ENCODE measurements around the gene MATN1.

MATN1 gene

DNA sequence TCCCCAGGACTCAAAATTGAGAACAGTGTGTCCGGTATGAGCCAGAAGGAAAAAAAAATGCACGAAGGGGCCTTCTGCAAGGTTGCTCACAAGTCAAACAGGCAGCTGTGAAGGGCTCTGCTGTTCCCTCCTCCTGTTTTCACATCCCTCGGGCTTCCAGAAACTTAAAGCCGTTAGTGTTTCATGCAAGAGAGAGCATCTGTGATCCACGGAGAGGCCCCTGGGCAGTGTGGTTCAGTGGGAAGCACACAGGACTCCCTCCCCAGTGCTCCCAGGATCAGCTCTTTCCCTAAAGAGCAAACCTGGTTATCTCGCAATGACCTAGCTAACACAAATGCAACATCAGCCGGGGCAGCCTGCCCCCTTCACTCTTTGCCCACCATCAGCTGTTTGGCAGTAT, 2.9 kb upstream of the MATN1 start:
- H3K36me3 ChIP-seq: no peaks in the 10 kb centered on the region
- no peaks in the 10 kb centered on the region for H3K27me3 ChIP-seq
- no peak overlapping the region for H3K4me3 ChIP-seq (ENCODE audit: low read depth in 1 of 2, low read length in 1 of 2)
- peaks cover 7 to 12% of the 10 kb centered on the region in 2 experiments for H3K4me1 ChIP-seq (ENCODE audit: control insufficient read depth in 1 of 2, insufficient read depth in 1 of 2, low read depth in 1 of 2, low read length in 1 of 2)
- H3K9me3 ChIP-seq: no peaks in the 10 kb centered on the region
- no peak overlapping the region for H3K27ac ChIP-seq
- TF ChIP-seq, protein P1, sequence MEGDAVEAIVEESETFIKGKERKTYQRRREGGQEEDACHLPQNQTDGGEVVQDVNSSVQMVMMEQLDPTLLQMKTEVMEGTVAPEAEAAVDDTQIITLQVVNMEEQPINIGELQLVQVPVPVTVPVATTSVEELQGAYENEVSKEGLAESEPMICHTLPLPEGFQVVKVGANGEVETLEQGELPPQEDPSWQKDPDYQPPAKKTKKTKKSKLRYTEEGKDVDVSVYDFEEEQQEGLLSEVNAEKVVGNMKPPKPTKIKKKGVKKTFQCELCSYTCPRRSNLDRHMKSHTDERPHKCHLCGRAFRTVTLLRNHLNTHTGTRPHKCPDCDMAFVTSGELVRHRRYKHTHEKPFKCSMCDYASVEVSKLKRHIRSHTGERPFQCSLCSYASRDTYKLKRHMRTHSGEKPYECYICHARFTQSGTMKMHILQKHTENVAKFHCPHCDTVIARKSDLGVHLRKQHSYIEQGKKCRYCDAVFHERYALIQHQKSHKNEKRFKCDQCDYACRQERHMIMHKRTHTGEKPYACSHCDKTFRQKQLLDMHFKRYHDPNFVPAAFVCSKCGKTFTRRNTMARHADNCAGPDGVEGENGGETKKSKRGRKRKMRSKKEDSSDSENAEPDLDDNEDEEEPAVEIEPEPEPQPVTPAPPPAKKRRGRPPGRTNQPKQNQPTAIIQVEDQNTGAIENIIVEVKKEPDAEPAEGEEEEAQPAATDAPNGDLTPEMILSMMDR (IDR thresholded peaks at IDR 0.05): no peak

DNA sequence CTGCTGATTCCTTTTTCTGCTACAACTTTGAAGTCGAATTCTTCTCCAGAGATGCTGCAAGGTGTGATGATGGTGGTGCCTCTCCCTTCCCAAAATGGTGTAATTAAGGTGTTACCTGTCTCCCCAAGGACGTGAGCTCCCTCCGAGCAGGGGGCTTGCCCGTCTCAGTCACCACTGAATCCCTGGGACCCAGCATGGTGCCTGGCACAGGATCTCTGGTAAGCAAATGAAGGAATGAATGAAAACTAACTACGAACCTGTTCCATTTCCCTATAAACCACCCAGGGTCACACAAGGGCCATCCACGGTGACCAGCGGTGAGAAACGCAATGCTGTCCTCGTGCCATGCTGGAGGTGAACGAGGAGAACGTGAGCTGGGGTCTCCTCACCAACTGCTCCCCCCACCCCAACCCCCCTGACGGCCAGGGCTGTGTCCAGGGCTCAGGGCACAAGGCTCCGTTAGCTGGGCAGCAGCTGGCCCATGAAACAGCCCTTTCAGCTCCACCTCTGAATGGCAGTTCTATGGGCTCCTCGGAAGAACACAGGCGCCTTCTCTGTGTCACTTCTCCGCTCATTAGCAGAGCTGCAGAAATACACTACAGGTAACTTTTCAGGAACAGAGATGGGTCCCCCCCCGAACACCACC, 2.2 kb upstream of the MATN1 start:
- Histone ChIP-seq H3K36me3 (no peaks in the 10 kb centered on the region), H3K27ac (no peak overlapping the region), H3K4me3 (ENCODE audit: low read depth in 1 of 2, low read length in 1 of 2) (no peak overlapping the region), H3K4me1 (ENCODE audit: control insufficient read depth in 1 of 2, insufficient read depth in 1 of 2, low read depth in 1 of 2, low read length in 1 of 2) (peaks cover 5 to 7% of the 10 kb centered on the region in 2 experiments), H3K9me3 (no peaks in the 10 kb centered on the region), H3K27me3 (no peaks in the 10 kb centered on the region)
- TF ChIP-seq, protein P1 (IDR thresholded peaks at IDR 0.05): no peak

DNA sequence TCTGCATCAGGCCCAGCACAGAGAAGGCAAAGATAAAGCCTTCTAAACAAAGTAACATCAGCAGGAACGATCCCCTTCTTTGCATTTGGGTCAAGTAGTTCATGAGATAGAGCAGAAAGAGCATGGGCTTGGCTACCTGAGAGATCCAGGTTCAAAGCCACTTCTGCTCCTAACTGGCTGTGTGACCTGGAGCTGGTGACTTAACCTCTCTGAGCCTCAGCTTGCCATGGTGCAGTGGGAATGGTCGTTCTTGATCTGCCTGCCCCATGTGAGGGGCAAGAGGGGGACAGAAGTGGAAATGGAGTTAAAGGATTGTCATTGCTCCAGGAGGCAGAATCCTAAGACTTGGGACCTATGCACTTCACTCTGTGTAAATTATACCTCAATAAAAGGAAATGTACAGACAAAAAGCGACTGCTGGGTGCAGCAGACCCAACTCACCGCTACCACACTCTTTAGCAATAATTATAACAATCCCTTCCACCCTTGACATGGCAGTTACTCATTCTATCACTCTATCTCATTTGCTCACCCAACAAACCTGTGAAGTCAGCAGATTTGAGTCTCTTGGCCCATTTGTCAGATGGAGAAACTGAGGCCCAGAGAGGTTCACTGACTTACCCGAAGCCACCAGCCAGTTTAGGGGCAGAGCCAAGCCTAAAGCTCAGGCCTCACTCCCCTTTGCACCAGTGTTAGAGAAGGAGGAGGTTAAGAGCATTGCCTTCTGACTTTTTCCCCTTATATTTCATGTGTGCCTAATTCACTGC, 1.5 kb upstream of the MATN1 start:
- Histone ChIP-seq H3K27ac (no peak overlapping the region), H3K36me3 (no peaks in the 10 kb centered on the region), H3K4me3 (ENCODE audit: low read depth in 1 of 2, low read length in 1 of 2) (no peak overlapping the region), H3K9me3 (no peaks in the 10 kb centered on the region), H3K4me1 (ENCODE audit: control insufficient read depth in 1 of 2, insufficient read depth in 1 of 2, low read depth in 1 of 2, low read length in 1 of 2) (peaks cover 0 to under 1% of the 10 kb centered on the region in 2 experiments), H3K27me3 (no peaks in the 10 kb centered on the region)
- TF ChIP-seq, protein P1 (IDR thresholded peaks at IDR 0.05): no peak

DNA sequence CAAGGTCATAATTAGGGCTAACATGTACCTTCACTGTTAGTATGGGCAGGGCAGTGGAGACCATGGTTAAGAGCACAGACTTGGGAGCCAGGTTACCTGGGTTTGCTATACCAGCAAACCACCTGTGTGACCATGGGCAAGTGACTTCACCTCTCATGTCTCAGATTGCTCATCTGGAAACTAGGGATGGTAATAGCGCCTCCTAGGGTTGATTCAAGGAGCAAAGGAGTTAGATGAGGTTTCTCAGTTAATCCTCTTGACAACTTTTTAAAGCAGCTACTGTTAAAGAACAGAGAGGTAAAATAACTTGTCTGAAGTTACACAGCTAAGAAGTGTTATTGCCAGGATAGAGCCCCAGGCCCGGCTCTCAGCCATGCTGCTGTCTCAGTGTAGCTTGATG, 790 bp upstream of the MATN1 start:
- TF ChIP-seq, protein P1 (IDR thresholded peaks at IDR 0.05): no peak
- Histone ChIP-seq H3K27ac (no peak overlapping the region), H3K4me3 (ENCODE audit: low read depth in 1 of 2, low read length in 1 of 2) (no peak overlapping the region), H3K36me3 (no peaks in the 10 kb centered on the region), H3K27me3 (no peaks in the 10 kb centered on the region), H3K4me1 (ENCODE audit: control insufficient read depth in 1 of 2, insufficient read depth in 1 of 2, low read depth in 1 of 2, low read length in 1 of 2) (peaks cover 5% of the 10 kb centered on the region in 2 experiments), H3K9me3 (no peaks in the 10 kb centered on the region)

DNA sequence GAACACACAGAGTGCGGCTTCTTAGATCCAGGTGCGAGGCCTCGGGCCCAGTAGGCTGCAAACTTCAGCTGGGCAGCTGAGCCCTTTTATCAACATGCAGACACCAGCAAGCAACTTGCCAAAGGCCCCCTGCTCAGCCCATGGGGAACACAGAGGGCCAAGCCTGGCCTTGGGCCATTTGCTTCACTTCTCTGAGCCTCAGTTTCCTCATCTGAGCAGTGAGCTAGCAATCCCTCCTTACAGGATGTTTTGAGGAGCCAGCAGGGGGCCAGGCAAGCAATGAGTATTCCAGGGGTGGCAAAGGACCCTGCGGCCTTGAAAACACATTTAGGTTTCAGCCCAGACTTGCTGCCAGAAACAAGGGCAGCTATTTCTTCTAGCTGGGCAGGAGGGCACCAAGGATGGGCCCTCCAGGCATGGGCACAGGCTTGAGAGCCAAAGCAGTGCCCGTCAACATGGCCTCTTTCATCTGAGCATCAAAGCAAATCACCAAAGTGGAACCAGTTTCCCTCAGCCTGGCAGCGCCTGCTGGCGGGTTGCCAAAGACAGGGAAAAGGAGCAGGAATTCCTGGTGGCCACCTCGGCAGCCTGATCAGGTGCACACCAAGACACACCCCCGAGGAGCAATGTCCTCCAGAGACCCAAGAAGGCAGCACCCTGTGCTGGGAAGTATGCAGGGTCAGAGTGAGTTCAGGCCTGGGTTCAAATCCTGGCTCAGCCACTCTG, 1.4 kb downstream of the MATN1 start:
- Histone ChIP-seq H3K27me3 (no peaks in the 10 kb centered on the region), H3K9me3 (no peaks in the 10 kb centered on the region), H3K36me3 (no peaks in the 10 kb centered on the region), H3K4me3 (ENCODE audit: low read depth in 1 of 2, low read length in 1 of 2) (no peak overlapping the region), H3K4me1 (ENCODE audit: control insufficient read depth in 1 of 2, insufficient read depth in 1 of 2, low read depth in 1 of 2, low read length in 1 of 2) (peaks cover 10 to 19% of the 10 kb centered on the region in 2 experiments), H3K27ac (no peak overlapping the region)
- TF ChIP-seq, protein P1 (IDR thresholded peaks at IDR 0.05): no peak
